RWPE1 (cell line): ENCODE data around the gene CELF4.
"Not testable (repeated sequence)": the region's sequence is repeated elsewhere in the genome, so short reads cannot be mapped to it uniquely, and the experiment has no call there.

Experiments
- CTCF ChIA-PET: fragments of 350-600 bp; sonication (Branson Sonifier 250); formaldehyde crosslinking; extraction: SDS; loops from one replicate; lab custom pipeline; 2021; lab: Yijun Ruan, JAX
- POLR2A ChIA-PET: fragments of 400-600 bp; formaldehyde crosslinking; extraction: SDS; loops from one replicate; lab custom pipeline; 2020; ENCODE audit warnings: antibody characterized with exemption; ENCODE audit not compliant: low non-redundant PET; lab: Yijun Ruan, JAX
- DNase-seq: peaks from one replicate; pipeline ENCODE4 v3.0.0; 2012; ENCODE audit warnings: low spot score
- H3K27ac ChIP-seq: fragments of 450-650 bp; 2 replicates; pipeline ENCODE4 v1.5.1; 2017
- TF ChIP-seq, protein P1 (sequence below): fragments of 450-650 bp; conservative IDR thresholded peaks from 2 replicates; pipeline ENCODE4 v1.5.1; 2017; ENCODE audit warnings: low read depth, mild to moderate bottlenecking

The CELF4 gene

DNA sequence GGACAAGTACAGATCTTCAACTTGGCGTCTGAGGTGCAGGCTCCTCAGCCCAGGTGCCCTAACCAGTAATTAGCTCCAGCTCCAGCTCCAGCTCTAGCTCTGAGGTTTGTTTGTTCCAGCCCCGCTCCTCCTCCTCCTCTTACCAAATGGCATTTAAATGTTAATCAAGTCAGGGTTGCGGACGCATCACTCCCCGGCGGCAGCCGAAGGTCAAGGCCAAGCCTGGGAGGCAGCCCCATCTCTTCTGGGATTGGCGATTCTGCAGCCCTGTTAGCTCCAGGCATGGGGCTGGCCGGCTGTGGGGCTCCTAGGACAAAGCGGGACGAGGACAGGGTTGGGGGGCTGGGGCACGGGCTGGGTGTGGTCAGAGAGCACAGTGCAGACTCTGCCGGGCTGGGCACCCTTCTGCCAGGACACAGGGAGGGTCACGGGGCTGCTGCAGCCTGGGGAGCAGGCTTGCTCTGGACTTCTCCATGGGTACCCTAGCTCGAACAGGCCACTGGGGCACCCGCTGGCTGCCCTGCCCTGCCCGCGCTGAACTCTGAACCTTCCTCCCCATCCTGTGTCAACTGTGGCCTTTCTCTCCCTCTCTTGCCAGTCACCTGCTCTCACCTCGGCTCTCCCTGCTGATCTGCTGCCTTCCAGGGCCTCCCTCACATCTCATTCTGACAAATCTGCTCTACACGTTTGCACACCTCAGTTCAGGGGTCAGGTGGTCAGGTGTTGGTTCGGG lies 203.3 kb downstream of the CELF4 start:
- TF ChIP-seq, protein P1, sequence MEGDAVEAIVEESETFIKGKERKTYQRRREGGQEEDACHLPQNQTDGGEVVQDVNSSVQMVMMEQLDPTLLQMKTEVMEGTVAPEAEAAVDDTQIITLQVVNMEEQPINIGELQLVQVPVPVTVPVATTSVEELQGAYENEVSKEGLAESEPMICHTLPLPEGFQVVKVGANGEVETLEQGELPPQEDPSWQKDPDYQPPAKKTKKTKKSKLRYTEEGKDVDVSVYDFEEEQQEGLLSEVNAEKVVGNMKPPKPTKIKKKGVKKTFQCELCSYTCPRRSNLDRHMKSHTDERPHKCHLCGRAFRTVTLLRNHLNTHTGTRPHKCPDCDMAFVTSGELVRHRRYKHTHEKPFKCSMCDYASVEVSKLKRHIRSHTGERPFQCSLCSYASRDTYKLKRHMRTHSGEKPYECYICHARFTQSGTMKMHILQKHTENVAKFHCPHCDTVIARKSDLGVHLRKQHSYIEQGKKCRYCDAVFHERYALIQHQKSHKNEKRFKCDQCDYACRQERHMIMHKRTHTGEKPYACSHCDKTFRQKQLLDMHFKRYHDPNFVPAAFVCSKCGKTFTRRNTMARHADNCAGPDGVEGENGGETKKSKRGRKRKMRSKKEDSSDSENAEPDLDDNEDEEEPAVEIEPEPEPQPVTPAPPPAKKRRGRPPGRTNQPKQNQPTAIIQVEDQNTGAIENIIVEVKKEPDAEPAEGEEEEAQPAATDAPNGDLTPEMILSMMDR: no peak
- ChIA-PET POLR2A (no interaction called here), CTCF (interaction anchor here (1.5 kb wide), 1 partner anchor 19 kb away, joined by 5 read pairs; no protein-coding TSS in a partner anchor)
- H3K27ac ChIP-seq: no peak overlapping the region
- DNase-seq: no peak

DNA sequence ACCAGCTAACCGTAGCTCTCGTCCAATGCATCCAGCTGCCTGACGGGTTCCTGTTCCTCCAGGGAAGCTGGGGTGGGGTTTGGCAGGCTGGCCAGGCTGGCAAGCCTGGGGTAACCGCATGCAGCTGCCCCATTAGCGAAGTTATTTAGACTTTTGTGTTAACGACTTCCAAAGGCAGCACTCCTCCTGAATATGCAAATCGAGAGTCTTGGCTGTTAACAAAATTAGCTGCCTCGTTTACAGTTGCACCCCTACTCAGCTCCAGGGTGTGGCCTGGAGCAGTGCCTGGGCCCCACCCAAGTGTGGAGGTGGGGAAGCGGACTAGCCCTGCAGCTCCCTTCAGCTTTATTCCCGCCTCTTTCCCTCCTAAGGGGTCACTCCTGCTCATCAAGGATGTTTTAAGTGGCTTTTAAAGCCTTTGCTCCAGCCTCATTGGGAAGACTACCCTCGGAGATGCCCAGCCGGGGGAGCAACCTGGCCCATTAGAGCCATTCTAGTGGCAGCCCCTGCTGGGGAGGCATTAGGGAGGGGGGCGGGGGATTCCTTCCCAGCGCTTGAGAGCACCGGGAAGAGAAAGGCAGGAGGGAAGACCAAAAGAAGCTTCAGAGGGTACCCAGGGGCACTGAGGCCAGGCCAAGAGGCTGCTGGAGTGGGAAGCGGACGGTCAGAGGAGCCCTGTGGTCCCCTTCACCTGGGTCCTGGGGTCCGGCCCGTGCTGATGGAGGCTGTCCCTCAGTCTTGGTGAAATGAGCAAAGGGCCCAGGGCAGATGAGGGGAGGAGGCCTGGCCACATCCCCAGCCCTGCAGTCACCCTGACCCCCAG lies 204.1 kb downstream of the CELF4 start:
- TF ChIP-seq, protein P1: no peak
- H3K27ac ChIP-seq: no peak overlapping the region
- ChIA-PET CTCF (interaction anchor here (1.5 kb wide), 1 partner anchor 18 kb away, joined by 5 read pairs; no protein-coding TSS in a partner anchor), POLR2A (no interaction called here)
- DNase-seq: no peak

DNA sequence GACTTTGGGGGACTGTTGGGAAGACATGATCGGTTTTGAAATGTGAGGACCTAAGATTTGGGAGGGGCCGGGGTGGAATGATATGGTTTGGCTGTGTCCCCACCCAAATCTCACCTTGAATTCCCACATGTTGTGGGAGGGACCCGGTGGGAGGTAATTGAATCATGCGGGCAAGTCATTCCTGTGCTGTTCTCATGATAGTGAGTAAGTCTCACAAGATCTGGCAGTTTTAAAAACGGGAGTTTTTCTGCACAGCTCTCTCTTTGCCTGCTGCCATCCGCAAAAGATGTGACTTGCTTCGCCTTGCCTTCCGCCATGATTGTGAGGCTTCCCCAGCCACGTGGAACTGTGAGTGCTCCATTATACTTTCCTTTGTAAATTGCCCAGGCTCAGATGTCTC lies 207.5 kb downstream of the CELF4 start:
- H3K27ac ChIP-seq, DNase-seq, POLR2A ChIA-PET, CTCF ChIA-PET: not testable (repeated sequence)

DNA sequence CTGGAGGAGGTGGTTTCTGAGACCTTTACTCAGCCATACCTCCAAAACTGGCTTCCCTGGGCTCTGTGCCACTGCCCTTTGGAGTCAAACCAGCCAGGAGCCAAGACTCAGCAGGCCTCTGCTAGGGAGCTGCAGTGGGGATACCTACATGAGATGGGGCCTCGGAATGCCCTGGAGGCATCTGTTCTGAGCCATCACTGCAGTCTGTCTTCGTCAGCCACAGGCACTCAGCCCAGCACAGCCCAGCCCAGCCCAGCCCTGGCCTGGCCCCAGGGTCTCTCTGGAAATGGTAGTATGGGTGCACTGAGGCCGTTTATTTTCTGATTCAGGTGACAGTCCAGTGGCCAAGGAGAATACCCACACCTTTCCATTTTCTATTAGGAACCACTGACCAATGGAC lies 209.8 kb downstream of the CELF4 start:
- no peak for DNase-seq
- ChIA-PET POLR2A (no interaction called here), CTCF (no interaction called here)
- TF ChIP-seq, protein P1: no peak
- H3K27ac ChIP-seq: no peak overlapping the region

DNA sequence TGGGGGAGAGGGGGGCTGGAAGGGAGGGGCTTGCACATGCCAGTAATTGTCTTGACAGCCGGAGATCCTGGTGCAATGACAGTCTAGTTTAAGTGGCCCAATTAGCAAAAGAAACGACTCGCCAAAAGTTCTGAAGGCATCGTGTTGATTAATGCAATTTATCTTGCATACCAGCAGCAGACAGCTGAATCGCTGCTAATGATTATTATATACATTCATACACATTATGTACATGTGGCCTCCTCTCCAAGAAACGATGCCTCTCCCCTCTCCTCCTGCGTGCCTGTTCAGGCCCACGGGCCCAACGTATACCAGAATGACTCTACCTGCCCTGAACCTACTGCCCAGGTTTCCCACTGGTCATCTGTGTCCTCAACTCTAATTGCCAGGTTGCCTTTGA lies 214.5 kb downstream of the CELF4 start:
- CTCF ChIA-PET: no interaction called here
- POLR2A ChIA-PET: interaction anchor here (0.6 kb wide), 1 partner anchor 255 kb away, joined by 8 read pairs; no protein-coding TSS in a partner anchor

DNA sequence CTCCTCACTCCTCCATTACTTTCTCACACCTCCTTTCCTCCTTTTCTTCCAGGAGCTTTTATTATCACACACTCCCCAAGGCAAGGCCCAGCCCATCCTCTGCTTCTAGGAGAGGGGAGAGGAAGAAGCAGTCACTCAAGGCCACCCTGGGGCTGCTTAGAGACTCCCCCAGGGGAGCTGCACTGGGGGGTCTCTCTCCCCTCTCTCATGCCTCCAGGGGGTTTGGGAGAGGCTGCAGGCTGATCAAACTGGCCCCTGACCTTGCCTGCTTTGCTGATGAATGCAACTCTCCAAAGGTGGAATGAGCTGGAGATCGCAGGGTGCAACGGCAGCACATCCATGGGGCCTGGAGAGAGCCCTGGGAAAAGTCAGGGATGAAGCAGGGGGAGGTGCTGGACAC lies 216.9 kb downstream of the CELF4 start:
- POLR2A ChIA-PET: no interaction called here
- CTCF ChIA-PET: no interaction called here
- TF ChIP-seq, protein P1: no peak
- H3K27ac ChIP-seq: no peak overlapping the region
- DNase-seq: no peak

More for the DNA sequence above, 214.5 kb downstream of the CELF4 start:
- no peak overlapping the region for H3K27ac ChIP-seq
- DNase-seq: no peak
- TF ChIP-seq, protein P1: no peak

DNA sequence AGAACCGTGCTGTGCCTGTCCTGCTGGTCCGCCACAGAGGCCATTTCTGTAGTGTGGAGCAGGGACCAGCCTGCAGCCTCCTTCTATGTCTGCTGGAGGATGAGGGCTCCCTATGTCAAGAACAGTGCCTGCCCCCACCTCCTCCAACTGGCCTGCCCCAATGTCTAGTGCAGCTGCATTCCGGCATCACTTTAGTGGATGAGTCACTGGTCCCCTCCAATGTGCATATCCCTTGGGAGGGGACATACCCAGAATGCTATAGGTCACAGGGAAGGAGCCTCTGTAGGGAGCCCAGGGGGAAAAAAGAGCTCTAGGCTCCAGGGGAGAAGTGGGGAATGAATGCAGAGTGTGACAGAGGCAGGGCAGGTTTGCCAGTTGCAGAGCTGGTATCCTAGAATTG lies 219.6 kb downstream of the CELF4 start:
- ChIA-PET CTCF (no interaction called here), POLR2A (no interaction called here)
- no peak overlapping the region for H3K27ac ChIP-seq
- no peak for DNase-seq
- TF ChIP-seq, protein P1: no peak
